GM21515 (cell line): Measurements from ENCODE around the gene THAP4.
"Not testable (repeated sequence)": the region's sequence is repeated elsewhere in the genome, so short reads cannot be mapped to it uniquely, and the experiment has no call there.

Experiments used
- ATAC-seq: cut with Tn5 transposase; IDR thresholded peaks from one replicate; pipeline ENCODE4 v1.9.1; 2021; ENCODE audit not compliant: unreplicated experiment

Gene THAP4

DNA sequence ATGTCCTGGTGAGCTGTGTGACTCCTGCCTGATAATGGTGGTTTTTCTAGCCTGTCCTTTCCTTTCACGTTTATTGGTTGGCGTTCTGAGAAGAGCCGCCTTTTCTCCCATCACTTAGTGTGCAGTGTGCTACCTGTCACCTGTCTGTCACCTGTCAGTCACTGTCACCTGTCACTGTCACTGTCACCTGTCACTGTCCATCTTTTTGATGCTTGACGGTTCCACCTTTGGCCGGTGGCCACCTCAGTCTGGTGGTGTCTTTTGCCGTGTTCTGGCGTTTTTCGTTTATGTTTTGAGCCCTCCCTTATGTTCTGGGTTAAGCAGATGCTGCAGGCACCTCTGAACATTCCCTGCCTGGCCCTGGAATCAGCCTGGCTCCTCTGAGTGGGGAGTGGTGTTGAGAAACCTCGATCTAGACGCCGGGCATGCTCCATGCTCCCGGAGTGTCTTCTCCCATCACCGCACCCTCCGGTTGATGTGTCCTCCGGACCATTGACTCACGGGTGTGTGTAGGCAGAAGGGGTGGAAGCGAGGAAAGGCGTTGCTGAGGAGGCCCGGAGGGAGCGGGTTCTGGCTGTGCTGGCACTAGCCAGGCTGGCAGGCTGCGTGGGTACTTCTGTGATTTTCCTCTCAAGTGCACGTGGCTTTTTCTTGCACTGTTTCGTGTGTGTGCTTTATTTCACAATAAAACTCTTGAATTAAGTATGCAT, 28.9 kb upstream of the THAP4 start:
- ATAC-seq = no peak

DNA sequence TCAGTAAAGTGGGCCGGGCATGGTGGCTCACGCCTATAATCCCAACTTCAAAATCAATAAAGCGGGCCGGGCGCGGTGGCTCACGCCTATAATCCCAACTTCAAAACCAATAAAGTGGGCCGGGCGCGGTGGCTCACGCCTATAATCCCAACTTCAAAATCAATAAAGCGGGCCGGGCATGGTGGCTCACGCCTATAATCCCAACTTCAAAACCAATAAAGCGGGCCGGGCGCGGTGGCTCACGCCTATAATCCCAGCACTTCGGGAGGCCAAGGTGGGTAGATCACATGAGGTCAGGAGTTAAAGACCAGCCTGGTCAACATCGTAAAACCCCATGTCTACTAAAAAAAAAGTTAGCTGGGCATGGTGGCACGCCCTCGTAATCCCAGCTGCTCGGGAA, 25.8 kb upstream of the THAP4 start:
- not testable (repeated sequence) for ATAC-seq

DNA sequence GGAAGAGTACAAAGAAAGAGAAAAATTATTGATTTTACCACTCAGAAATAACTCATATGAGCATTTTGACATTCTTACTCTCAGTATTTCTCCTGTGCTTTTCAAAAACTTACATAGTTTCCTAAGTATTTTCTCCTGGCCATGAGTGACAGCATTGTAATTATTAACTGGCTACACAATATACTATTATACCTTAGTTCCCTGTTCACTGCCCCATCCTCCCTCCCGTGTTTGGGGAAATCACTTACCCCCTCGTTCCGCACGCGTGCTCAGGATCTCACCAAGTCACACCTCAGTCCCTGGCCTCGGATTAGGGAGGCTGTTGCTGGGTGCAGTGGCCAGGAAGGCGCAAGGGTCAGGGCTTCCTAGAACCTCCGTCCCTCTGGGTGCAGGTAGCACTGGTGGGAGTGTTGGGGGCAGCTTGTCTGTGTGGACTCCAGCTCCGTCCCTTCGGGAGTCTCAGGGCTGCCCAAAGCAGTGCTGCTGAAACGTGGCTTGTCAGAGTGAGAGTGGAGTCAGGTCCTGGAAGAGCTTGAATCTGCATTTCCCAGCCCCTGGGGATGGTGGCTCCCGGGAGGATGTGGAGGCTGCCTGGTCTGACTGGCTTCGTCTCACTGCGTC, 23.7 kb upstream of the THAP4 start:
- ATAC-seq = no peak

DNA sequence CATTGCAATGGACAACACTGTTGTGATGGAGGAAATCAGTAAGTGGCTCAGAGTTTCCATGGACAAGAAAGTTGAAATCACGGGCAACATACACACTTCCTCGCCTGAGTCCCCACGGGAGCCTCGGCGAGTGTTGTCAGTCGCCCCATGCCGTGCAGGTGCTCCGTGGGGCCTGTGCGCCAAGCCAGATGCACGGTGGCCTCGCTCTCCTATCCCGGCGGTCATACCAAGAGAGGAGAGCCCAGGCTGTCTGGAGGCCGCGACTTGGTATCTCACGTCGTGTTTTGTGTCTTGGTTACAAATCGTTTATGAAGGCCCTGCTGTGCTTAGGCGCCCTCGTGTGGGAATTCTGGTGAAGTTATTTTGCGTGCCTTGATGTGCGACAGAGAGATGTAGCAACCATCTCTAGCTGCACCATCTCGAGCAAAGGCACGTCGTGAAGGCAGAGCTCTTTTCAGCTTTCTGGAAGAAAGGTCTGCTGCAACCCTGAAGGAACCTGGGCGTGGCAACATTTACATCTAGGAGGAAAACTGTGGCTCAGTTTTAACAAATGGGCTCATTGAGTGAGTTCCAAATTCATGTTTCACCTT, 22.3 kb upstream of the THAP4 start:
- ATAC-seq = no peak

DNA sequence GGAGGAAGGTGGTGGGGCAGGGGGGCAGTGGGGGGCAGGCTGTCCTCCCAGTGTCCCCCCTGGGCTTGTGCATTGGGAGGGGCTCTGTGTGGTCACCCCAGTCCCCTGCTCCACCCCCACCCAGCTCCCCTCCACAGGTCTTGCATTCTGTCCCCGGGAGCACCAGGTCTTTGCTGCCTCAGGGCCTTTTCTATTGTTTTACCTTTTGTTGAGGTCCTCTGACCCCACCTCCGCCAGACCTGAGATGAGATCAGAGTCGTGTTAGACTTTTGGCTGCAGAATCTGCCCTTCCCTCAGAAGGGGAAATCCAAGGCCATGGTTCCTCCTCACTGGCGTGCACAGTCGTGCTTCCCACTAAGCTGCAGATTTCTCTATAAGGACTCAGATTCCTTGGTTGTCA, 21.3 kb upstream of the THAP4 start:
- no peak for ATAC-seq

DNA sequence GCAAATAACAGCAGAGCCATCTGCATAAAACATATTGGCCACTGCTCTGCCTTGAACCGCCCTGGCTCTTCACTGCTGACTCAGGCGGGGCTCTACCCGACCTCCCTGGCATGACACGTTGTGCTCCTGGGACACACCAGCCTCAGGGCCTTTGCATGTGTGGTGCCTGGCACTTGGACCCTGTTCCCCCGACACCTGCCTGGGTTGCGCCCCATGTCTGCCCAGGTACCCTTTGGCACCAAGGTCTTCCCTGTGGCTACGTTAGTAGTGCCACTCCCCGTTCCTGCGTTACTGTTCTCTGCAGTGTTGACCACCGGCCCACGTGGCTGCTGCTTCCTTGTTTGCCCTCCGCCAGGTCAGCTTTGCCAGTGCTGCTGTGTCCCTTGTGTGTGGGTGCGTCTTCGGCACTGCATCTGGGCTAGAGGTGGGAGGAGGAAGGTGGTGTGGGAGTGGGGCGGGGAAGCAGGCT, 20.9 kb upstream of the THAP4 start:
- ATAC-seq = no peak

DNA sequence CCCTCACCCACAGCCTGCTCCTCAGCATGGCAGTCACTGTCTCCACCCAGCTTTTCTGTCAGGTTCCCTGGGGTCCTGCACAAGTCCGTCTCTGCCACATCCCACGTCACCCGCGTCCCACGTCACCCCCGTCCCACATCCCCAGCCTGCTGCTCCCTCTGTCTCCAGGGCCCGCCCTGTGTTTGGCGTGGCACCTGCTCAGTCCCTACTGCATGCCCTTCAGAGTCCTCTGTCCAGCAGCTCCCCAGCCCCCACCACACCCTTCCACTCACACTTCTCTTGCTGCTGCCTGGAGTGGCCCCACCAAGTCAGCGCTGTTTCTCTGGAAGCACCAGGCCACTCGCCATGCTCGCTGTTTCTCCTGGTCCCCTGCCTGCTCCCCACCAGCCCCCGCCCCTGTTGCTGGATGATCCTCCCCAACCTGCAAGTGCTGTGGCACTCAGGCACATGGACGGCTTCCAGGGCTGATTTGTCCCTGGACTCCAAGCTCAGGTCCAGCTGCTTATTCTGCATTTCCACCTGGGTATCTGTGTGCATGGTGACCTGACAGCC, 19.3 kb upstream of the THAP4 start:
- no peak for ATAC-seq

DNA sequence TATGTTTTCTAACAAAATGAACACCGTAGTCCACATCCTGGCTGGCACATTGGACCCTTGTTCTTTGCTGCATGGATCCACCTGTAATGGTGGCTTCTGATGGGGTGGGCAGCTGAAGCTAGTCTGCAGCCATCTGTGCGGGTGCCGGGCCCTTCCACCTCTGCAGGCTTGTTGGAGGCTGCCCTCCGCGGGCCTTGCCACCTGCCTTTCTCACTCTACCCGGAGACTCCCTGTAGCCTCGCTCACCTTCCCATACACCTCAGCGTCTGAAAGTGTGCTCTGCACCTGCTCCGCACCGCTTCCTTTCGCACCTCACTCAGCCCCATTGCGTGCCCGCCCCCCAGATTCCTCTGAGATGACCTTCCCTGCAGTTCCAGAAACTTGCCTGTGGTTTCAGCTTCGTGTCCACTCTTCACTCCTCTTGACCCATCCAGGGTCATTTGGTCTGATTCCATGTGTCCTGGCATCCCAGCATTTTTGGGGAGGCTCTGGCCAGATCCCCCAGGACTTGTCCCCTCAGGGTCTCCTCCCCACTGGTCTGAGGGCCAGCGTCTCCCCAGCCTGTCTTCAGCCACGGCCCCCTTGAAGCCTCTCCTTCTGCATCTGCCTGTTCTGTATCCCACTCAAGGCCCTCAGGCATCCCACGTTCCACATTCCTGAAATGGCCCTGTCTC, 18.7 kb upstream of the THAP4 start:
- ATAC-seq = no peak

DNA sequence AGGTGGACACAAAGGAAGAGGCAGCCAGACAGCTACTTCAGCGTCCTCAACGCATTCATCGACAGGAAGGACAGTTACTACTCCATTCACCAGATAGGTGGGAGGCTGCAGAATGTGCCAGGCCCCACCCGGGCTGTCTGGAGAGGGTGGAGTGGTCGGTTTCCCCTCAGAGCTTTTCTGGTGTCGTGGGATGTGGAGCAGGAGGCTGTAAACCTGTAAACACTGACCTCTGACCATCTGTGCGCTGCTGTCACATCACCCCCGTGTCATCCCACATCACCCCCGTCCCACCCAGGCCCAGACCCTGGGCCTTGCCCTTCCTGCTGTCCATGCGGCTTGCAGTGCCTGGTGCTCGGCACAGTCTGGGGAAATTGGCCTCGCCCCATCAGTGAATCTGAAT, 17.6 kb upstream of the THAP4 start:
- ATAC-seq = no peak

DNA sequence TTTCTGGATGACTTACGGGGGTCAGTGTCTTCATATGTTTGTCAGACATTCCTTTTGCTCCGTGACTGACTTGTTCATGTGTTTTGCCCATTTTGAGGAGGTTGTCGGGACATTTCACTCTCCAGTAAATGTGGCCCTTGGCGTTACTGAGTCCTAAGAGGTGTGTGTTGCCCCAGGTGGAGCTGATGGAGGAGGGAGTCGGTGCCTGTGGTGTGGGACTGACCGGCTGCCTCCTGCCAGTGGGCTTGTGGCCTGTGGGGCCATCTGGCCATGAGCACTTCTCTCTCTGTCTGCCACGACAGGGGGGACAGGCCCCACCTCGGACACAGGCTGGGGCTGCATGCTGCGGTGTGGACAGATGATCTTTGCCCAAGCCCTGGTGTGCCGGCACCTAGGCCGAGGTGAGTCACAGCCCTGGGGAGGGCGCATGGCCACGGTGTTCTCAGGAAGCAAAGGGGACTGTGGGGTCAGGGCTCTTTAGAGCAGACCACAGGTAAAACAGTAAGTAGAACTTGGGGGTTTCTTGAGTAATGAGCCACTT, 16.3 kb upstream of the THAP4 start:
- no peak for ATAC-seq

DNA sequence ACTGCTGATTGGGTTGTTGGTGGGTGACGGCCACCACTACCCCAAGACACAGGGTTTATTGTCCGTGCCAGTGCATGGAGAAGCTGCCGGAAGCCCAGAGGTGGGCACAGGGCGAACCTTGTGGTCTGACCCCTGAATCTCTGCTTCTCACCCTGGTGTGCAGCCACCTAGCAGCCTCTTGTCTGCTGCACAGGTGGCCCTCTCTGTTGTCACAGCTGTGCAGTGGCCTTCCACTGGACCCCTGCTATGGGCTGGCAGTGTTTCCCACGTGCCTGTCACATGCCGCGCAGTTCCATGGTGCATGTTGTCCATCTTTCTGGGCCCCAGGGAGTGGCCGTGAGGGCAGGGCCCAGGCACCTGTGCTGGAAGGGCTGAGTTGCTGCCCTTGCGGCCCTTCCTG, 15.8 kb upstream of the THAP4 start:
- no peak for ATAC-seq

DNA sequence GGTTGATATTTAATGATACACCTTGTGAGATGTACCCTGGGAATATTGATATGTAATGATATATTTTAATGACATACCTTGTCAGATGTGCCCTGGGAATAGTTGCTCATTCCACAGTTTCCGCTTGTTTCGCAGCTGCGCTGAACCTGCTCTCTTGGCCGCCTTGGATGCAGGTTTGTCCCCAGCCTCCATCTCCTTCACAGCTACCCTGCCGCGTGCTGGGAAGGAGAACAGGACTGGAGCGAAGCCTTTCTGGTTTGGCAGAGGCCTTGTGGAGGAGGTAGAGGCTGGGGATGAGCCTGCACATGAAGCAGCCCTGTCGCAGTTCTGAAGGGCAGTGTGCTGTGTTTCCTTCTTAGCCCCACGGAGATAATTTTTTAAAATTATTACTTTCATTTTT, 15.2 kb upstream of the THAP4 start:
- no peak for ATAC-seq

DNA sequence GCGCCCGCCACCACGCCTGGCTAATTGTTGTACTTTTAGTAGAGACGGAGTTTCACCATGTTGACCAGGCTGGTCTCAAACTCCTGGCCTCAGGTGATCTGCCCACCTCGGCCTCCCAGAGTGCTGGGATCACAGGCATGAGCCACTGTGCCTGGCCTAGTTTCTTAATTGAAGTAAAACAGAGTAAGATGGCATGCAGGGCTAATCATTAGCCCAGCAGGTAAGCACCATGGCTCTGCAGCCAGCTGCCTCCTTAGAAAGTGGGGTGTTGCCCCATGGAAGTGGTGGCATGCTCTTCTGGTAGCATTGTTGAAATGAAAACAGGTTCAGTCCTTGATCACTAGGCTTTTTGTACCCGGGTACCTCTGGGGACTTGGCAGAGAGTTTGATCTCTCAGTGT, 13.0 kb upstream of the THAP4 start:
- ATAC-seq = no peak

DNA sequence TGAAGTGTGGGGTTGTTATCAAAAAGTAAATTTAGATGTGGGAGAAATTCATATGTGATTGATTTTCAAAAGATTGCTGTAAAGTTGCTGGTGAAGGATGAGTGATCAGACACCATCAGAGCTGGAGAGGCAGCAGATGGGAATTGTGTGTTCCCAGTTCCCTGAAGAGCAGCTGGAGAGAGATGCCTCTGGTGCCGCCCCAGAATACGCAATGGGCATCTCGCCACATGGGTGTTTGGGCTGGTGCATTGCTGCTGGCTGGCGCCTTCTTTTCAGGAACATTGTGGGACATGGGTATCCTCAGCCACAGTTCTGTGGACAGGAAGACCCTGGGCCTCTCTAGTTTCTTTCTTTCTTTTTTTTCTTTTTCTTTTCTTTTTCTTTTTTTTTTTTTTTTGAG, 12.4 kb upstream of the THAP4 start:
- no peak for ATAC-seq

DNA sequence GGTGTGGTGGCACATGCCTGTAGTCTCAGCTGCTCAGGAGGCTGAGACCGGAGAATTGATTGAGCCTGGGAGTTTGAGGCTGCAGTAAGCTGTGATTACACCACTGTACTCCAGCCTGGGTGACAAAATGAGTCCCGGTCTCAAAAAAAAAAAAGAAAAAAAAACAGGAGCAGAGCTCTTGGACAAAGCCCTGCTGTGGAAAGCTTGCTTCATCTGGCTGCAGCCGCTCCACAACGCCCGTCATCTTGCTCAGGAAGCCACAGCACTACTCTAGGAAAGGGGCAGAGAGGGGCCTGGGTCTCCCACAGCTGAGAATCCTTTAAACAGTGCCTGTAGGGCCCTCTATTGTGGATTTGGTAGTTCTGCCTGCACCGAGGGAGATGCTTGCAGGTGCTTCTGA, 11.5 kb upstream of the THAP4 start:
- ATAC-seq = no peak

DNA sequence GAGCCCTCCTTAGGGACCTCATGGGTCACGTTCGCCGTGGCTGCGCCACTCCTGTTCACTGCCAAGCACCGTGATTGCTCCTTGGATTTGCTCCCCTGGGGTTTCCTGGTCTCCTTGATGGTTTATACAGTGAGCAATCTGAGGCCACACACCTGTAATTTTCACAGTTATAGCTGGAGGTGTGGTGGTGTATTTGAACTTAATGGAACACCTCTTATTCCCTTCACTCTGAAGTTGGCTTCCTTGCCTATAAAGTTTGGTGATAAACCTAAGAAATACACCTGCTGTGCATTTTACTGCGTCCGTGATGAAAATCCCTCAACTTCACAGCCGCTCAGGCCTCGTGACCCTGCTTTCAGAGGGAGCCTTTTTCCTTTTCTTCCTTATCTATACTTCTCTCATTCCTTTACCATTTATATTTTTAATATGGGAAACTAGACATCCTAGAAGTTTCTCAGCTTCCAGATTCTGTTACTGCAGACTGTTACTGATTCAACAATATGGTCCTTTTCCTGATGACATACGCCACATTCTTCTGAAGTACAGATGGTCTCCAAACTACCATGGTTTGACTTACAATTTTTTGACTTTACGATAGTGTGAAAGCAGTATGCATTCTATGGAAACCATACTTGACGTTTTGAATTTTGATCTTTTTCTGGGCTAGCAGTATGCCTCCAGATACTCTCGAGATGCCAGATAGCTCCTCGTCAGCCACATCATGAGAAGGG, 9.1 kb upstream of the THAP4 start:
- ATAC-seq = no peak

DNA sequence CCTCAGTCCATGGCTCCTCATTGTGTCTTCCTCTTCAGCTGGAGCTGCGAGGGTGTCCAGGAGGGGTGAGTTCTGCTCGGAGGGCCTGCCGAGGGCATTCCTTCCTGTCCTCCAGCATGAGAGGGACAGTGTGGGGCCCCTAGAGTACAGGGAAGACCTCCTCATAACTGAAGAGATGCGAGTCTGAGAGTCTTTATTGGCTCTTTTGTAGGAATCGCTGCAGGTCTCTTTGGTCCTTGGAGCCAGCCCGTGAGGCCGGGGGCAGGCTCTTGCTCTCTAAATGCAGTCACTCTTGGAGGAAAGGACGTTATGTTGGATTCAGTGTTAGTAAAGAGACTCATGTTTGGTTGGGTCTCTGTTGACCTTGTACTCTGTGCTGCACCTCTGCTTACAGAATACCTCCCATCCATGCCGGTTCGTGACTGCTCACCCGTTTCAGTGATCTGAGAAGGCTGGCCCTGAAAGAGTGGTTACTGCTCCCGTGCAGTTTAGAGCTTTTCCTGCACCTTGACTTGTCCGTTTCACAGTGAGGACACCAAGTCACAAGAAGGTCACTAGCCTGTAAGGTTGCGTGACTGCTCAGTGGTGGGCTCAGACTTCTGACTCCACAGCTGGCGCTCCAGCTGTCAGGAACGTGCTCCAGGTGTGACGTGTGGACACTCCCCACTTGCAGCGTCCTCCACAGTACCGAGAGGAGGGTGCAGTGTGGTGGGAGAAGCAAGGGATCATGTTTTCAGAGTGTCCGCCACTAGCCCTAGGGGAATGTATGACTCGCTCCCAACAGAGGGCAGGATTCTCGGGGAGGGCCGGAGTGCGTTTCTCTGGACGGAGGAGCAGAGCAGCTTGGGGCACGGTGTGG, 8.3 kb upstream of the THAP4 start:
- no peak for ATAC-seq

DNA sequence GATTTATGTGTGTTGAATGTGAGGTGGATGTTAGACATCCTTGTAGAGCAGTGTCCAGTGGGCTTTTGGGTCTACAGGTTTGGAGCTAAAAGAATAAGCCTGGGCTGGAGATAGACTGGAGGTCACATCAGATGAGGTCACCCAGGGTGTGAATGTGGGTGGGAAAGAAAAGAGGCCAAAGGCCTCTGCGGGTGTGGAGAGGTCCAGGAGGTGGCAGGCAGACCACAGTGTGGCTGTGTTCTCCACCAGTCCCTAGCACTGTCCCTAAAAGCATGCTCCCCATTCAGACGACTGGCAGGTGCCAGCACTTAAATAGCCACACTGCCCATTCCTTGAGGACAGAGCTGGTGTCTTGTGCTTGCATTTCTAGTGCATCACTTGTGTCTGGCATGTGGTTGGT, 4.7 kb upstream of the THAP4 start:
- ATAC-seq = no peak

DNA sequence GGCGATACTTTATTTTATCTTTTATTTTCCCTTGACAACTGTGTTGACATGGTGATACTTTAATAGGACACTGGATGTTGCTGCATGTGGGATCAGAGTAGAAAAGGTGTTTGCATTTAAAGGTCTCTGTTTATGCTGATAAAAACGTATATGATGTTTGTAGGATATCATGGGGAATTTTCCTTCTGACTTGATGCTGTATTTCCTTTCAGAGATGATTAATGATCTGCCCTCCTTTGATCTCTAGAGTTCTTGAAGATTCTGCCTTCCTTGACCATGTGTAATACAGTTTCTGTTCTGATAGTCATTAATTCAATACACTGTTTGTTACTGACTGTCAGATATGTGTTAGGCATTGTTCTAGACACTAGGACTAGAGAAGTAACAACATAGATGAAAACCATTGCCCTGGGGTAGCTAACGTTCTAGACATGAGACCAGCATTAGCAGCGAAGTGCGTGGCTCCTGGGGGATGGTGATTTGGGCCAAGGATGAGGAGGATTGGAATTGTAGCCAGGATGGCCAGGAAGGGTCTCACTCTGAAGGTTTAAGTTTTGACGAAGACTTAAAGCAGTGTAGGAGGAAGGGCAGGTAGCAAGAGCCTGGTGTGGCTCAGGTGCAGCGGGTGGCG, 3.3 kb upstream of the THAP4 start:
- ATAC-seq = no peak
